ENCODE data around the gene MRPS34.

- TF ChIP-seq CTCF (IDR thresholded peaks at IDR 0.05; ENCODE audit: low read length) (no peak), EZH2phosphoT487 (IDR thresholded peaks at IDR 0.05; ENCODE audit: low read length) (no peak)
Measured at GRCh38 chr16:1743376-1744337, 29.3 kb downstream of the MRPS34 start.
